Neural cell (in vitro differentiated cells): Measurements from ENCODE around the gene INPPL1. TPM values are rescaled to one million over a fixed set of nuclear protein-coding genes. Genes with fewer than 3 reads are reported as not detected.

ENCODE experiments used
- H2AFZ ChIP-seq: fragments of 200-600, 300-800 bp; sonication (generic), shearing (Covaris generic); 2 replicates; pipeline ENCODE4 v1.6.0; 2014; ENCODE audit warnings: low read depth, mild to moderate bottlenecking, antibody characterized with exemption, low read length, moderate library complexity
- H3F3A ChIP-seq: fragments of 200-600 bp; shearing (Covaris generic); 2 replicates; pipeline ENCODE4 v1.6.1; 2016; ENCODE audit warnings: mild to moderate bottlenecking, moderate library complexity, mixed read lengths, antibody characterized with exemption, low read length; ENCODE audit not compliant: insufficient read depth, poor library complexity, severe bottlenecking
- H3K27ac ChIP-seq: fragments of 200-600, 300-800 bp; sonication (generic), shearing (Covaris generic); 2 replicates; pipeline ENCODE4 v1.5.1; 2014; ENCODE audit warnings: mild to moderate bottlenecking, low read length, moderate library complexity
- H3K27me3 ChIP-seq: fragments of 300-800, 200-600 bp; sonication (generic), shearing (Covaris generic); 2 replicates; pipeline ENCODE4 v1.6.0; 2014; ENCODE audit warnings: mild to moderate bottlenecking, low read depth, low read length, moderate library complexity; ENCODE audit not compliant: insufficient read depth
- H3K36me3 ChIP-seq: fragments of 300-800, 200-600 bp; sonication (generic), shearing (Covaris generic); 2 replicates; pipeline ENCODE4 v1.5.1; 2014; ENCODE audit warnings: mild to moderate bottlenecking, antibody characterized with exemption, low read length, moderate library complexity; ENCODE audit not compliant: insufficient read depth
- H3K4me2 ChIP-seq: fragments of 300-800, 200-600 bp; sonication (generic), shearing (Covaris generic); 2 replicates; pipeline ENCODE4 v1.6.0; 2014; ENCODE audit warnings: mild to moderate bottlenecking, low read length
- H3K4me3 ChIP-seq: fragments of 300-800, 200-600 bp; sonication (generic), shearing (Covaris generic); 2 replicates; pipeline ENCODE4 v1.5.1; 2014; ENCODE audit warnings: mild to moderate bottlenecking, low read length, moderate library complexity
- H3K79me2 ChIP-seq: fragments of 200-600 bp; shearing (Covaris generic); replicated peaks from 2 replicates; pipeline ENCODE4 v1.6.0; 2014; ENCODE audit warnings: mild to moderate bottlenecking, low read length, moderate library complexity; ENCODE audit not compliant: insufficient read depth
- H3K9ac ChIP-seq: fragments of 300-800, 200-600 bp; sonication (generic), shearing (Covaris generic); 2 replicates; pipeline ENCODE4 v1.6.1; 2016; ENCODE audit warnings: mild to moderate bottlenecking, low read length, mixed read lengths
- H3K9me2 ChIP-seq: fragments of 200-600 bp; shearing (Covaris generic); 2 replicates; pipeline ENCODE4 v1.6.1; 2016; ENCODE audit warnings: mild to moderate bottlenecking, low read length, mixed read lengths; ENCODE audit not compliant: insufficient read depth
- H3K9me3 ChIP-seq: fragments of 200-600, 300-800 bp; sonication (generic), shearing (Covaris generic); 2 replicates; pipeline ENCODE4 v1.6.1; 2016; ENCODE audit warnings: mild to moderate bottlenecking, mixed run types, low read length, moderate library complexity, mixed read lengths
- H4K20me1 ChIP-seq: fragments of 200-600 bp; shearing (Covaris generic); 2 replicates; pipeline ENCODE4 v1.6.1; 2016; ENCODE audit warnings: mild to moderate bottlenecking, mixed run types; ENCODE audit not compliant: insufficient read depth
- EP300 ChIP-seq: fragments of 450-650 bp; conservative IDR thresholded peaks from 2 replicates; pipeline ENCODE4 v1.6.1; 2014; ENCODE audit warnings: antibody characterized with exemption, mild to moderate bottlenecking, moderate library complexity; ENCODE audit not compliant: poor library complexity, severe bottlenecking
- EZH2 ChIP-seq: fragments of 200-600, 300-800 bp; shearing (Covaris generic), sonication (generic); IDR thresholded peaks from 2 replicates; pipeline ENCODE4 v1.6.1; 2014; ENCODE audit warnings: antibody characterized with exemption, low read length, borderline replicate concordance, mild to moderate bottlenecking; ENCODE audit not compliant: insufficient read depth, poor library complexity, severe bottlenecking
- MXI1 ChIP-seq: fragments of 450-650 bp; conservative IDR thresholded peaks from 2 replicates; pipeline ENCODE4 v1.6.1; 2014; ENCODE audit warnings: antibody characterized with exemption, mild to moderate bottlenecking; ENCODE audit not compliant: poor library complexity, severe bottlenecking
- POLR2AphosphoS5 ChIP-seq: IDR thresholded peaks from 2 replicates; pipeline ENCODE4 v1.6.1; 2012
- RAD21 ChIP-seq: fragments of 450-650 bp; conservative IDR thresholded peaks from 2 replicates; pipeline ENCODE4 v1.6.1; 2014; ENCODE audit warnings: antibody characterized with exemption, mild to moderate bottlenecking, moderate library complexity
- REST ChIP-seq: IDR thresholded peaks from 2 replicates; pipeline ENCODE4 v1.6.1; 2012; ENCODE audit warnings: borderline replicate concordance
- SMC3 ChIP-seq: fragments of 450-650 bp; conservative IDR thresholded peaks from 2 replicates; pipeline ENCODE4 v1.6.1; 2014; ENCODE audit warnings: antibody characterized with exemption, mild to moderate bottlenecking, moderate library complexity; ENCODE audit not compliant: poor library complexity
- TAF1 ChIP-seq: IDR thresholded peaks from 2 replicates; pipeline ENCODE4 v1.6.1; 2012; ENCODE audit warnings: low read depth
- polyA plus RNA-seq: library from polyadenylated mRNA; depleted of rRNA; stranded (reverse); fragments of >200 nt; gene quantifications from 2 replicates; pipeline ENCODE4 v1.2.3, GENCODE V29; 2014
- TF ChIP-seq, protein P1 (sequence below): fragments of 450-650 bp; IDR thresholded peaks from 2 replicates; pipeline ENCODE4 v1.5.1; 2014; ENCODE audit warnings: antibody characterized with exemption, mild to moderate bottlenecking, moderate library complexity; ENCODE audit not compliant: poor library complexity, severe bottlenecking

Gene INPPL1
- polyA plus RNA-seq, 1 donor from 2014 or later: 2.0 TPM

DNA sequence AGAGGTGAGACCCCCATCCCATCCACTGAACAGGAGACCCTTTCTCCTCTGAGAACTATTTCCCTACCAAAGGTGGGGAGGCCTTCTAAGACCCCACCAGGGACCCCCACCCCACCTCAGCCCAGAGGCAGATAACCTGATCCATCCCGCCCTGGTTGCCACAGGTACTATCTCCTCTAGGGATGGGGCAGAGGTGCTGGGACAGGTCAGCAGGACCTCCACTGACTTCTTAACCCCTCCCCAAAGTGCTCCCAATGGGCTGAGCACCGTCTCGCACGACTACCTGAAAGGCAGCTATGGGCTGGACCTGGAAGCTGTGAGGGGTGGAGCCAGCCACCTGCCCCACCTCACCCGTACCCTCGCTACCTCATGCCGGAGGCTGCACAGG, 4.3 kb downstream of the INPPL1 start:
- TF ChIP-seq SMC3 (no peak), POLR2AphosphoS5 (no peak), REST (no peak), TAF1 (no peak), EP300 (no peak), EZH2 (no peak), RAD21 (no peak), MXI1 (no peak)
- TF ChIP-seq, protein P1, sequence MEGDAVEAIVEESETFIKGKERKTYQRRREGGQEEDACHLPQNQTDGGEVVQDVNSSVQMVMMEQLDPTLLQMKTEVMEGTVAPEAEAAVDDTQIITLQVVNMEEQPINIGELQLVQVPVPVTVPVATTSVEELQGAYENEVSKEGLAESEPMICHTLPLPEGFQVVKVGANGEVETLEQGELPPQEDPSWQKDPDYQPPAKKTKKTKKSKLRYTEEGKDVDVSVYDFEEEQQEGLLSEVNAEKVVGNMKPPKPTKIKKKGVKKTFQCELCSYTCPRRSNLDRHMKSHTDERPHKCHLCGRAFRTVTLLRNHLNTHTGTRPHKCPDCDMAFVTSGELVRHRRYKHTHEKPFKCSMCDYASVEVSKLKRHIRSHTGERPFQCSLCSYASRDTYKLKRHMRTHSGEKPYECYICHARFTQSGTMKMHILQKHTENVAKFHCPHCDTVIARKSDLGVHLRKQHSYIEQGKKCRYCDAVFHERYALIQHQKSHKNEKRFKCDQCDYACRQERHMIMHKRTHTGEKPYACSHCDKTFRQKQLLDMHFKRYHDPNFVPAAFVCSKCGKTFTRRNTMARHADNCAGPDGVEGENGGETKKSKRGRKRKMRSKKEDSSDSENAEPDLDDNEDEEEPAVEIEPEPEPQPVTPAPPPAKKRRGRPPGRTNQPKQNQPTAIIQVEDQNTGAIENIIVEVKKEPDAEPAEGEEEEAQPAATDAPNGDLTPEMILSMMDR: no peak
- Histone ChIP-seq H2AFZ (no peak overlapping the region), H4K20me1 (no peaks in the 10 kb centered on the region), H3K9ac (no peak overlapping the region), H3K9me3 (no peaks in the 10 kb centered on the region), H3K4me3 (no peak overlapping the region), H3F3A (no peaks in the 10 kb centered on the region), H3K27me3 (peaks cover 18% of the 10 kb centered on the region), H3K4me2 (no peak overlapping the region), H3K36me3 (no peaks in the 10 kb centered on the region), H3K79me2 (peaks cover 13% of the 10 kb centered on the region), H3K27ac (no peak overlapping the region), H3K9me2 (no peaks in the 10 kb centered on the region)

GRCh38 chr11:72229336-72229924, 4.9 kb downstream of the INPPL1 start:
- no peak overlapping the region for H3K27ac ChIP-seq
- H3K9me3 ChIP-seq: no peaks in the 10 kb centered on the region
- H3K4me2 ChIP-seq: no peak overlapping the region
- H3K9me2 ChIP-seq: no peaks in the 10 kb centered on the region
- H2AFZ ChIP-seq: no peak overlapping the region
- TF ChIP-seq SMC3: no peak
- peaks cover 13% of the 10 kb centered on the region for H3K79me2 ChIP-seq
- no peaks in the 10 kb centered on the region for H3K36me3 ChIP-seq
- H4K20me1 ChIP-seq: no peaks in the 10 kb centered on the region
- no peak overlapping the region for H3K4me3 ChIP-seq
- H3K27me3 ChIP-seq: peaks cover 12% of the 10 kb centered on the region
- no peaks in the 10 kb centered on the region for H3F3A ChIP-seq
- H3K9ac ChIP-seq: no peak overlapping the region
